ACHN (cell line): ENCODE measurements around the gene B3GALT2.
"Not testable (repeated sequence)": the region's sequence is repeated elsewhere in the genome, so short reads cannot be mapped to it uniquely, and the experiment has no call there.

ENCODE experiments used
- DNase-seq: peaks from one replicate; pipeline ENCODE4 v3.0.0-alpha.2; 2015
- in situ Hi-C: cut with HindIII; loops from 2 replicates; pipeline ENCODE4 v1.10.0; 2017; ENCODE audit warnings: low sequenced_read_pairs, low pct_ligation_motif_present, low pct_unique_long_range_greater_than_20kb

B3GALT2 gene

GRCh38 chr1:193185901-193186731 is at the start of gene B3GALT2:
Gene B3GALT2, minus strand, starts transcription at chr1:193186613. Its CDS starts 5,051 bp downstream, at chr1:193181562.
- in situ Hi-C loops = no loop called here

GRCh38 chr1:193234530-193234929 is 48.1 kb upstream of the B3GALT2 start:
- in situ Hi-C loops = no loop called here
- no peak for DNase-seq

More at GRCh38 chr1:193185901-193186731, at the start of gene B3GALT2:
- DNase-seq = no peak

GRCh38 chr1:193231146-193231545 is 44.7 kb upstream of the B3GALT2 start:
- DNase-seq, in situ Hi-C loops: not testable (repeated sequence)

- in situ Hi-C loops = no loop called here
Observed at GRCh38 chr1:193229136-193229535, 42.7 kb upstream of the B3GALT2 start.

GRCh38 chr1:193222056-193222615 is 35.7 kb upstream of the B3GALT2 start:
- in situ Hi-C loops = no loop called here

More at GRCh38 chr1:193229136-193229535, 42.7 kb upstream of the B3GALT2 start:
- DNase-seq = no peak

GRCh38 chr1:193221651-193222050 is 35.2 kb upstream of the B3GALT2 start:
- no peak for DNase-seq
- in situ Hi-C loops = no loop called here

More at GRCh38 chr1:193222056-193222615, 35.7 kb upstream of the B3GALT2 start:
- DNase-seq = no peak

- no peak for DNase-seq
- in situ Hi-C loops = no loop called here
Observed at GRCh38 chr1:193219391-193219790, 33.0 kb upstream of the B3GALT2 start.

GRCh38 chr1:193216920-193217319 is 30.5 kb upstream of the B3GALT2 start:
- no peak for DNase-seq
- in situ Hi-C loops = no loop called here

- in situ Hi-C loops = no loop called here
- DNase-seq = no peak
Observed at GRCh38 chr1:193213998-193214397, 27.6 kb upstream of the B3GALT2 start.

- DNase-seq = no peak
Observed at GRCh38 chr1:193212637-193213036, 26.2 kb upstream of the B3GALT2 start.

GRCh38 chr1:193211539-193211938 is 25.1 kb upstream of the B3GALT2 start:
- in situ Hi-C loops = no loop called here
- peak; percentile 40 for DNase-seq

More at GRCh38 chr1:193212637-193213036, 26.2 kb upstream of the B3GALT2 start:
- in situ Hi-C loops = no loop called here

- in situ Hi-C loops = no loop called here
- no peak for DNase-seq
Observed at GRCh38 chr1:193210996-193211395, 24.6 kb upstream of the B3GALT2 start.

- in situ Hi-C loops = no loop called here
- DNase-seq = no peak
Observed at GRCh38 chr1:193201021-193201420, 14.6 kb upstream of the B3GALT2 start.

GRCh38 chr1:193199940-193200339 is 13.5 kb upstream of the B3GALT2 start:
- in situ Hi-C loops = no loop called here
- no peak for DNase-seq

- in situ Hi-C loops = no loop called here
- no peak for DNase-seq
Observed at GRCh38 chr1:193192586-193192985, 6.2 kb upstream of the B3GALT2 start.

GRCh38 chr1:193190096-193190744 is 3.8 kb upstream of the B3GALT2 start:
- in situ Hi-C loops = no loop called here

GRCh38 chr1:193189442-193190095 is 3.2 kb upstream of the B3GALT2 start:
- no peak for DNase-seq
- in situ Hi-C loops = no loop called here

More at GRCh38 chr1:193190096-193190744, 3.8 kb upstream of the B3GALT2 start:
- peak; percentile 11 for DNase-seq

GRCh38 chr1:193188915-193189314 is 2.5 kb upstream of the B3GALT2 start:
- in situ Hi-C loops, DNase-seq: not testable (repeated sequence)

- DNase-seq = no peak
- in situ Hi-C loops = no loop called here
Observed at GRCh38 chr1:193187114-193187513, 701 bp upstream of the B3GALT2 start.
